Hepatocyte (in vitro differentiated cells): ENCODE data around the gene HDGFL2. TPM values are rescaled to one million over a fixed set of nuclear protein-coding genes. Genes with fewer than 3 reads are reported as not detected.

Experiments
- DNase-seq: peaks from one replicate; pipeline ENCODE4 v3.0.0-alpha.2; 2016; ENCODE audit warnings: low spot score
- H2AFZ ChIP-seq: fragments of 200-600 bp; sonication (generic); 2 replicates; pipeline ENCODE4 v1.6.0; 2016; ENCODE audit warnings: antibody characterized with exemption, mild to moderate bottlenecking
- H3K27ac ChIP-seq: fragments of 200-600 bp; sonication (generic); 2 replicates; pipeline ENCODE4 v1.5.1; 2016; ENCODE audit warnings: mild to moderate bottlenecking
- H3K27me3 ChIP-seq: fragments of 200-600 bp; sonication (generic); 2 replicates; pipeline ENCODE4 v1.6.1; 2016
- H3K36me3 ChIP-seq: fragments of 200-600 bp; sonication (generic); replicated peaks from 2 replicates; pipeline ENCODE4 v1.5.1; 2016; ENCODE audit warnings: low read depth; ENCODE audit not compliant: insufficient read depth
- H3K4me1 ChIP-seq: fragments of 200-600 bp; sonication (generic); 2 replicates; pipeline ENCODE4 v1.5.1; 2016; ENCODE audit warnings: mild to moderate bottlenecking, moderate library complexity; ENCODE audit not compliant: insufficient read depth
- H3K4me2 ChIP-seq: fragments of 200-600 bp; sonication (generic); 2 replicates; pipeline ENCODE4 v1.6.0; 2016
- H3K4me3 ChIP-seq: fragments of 200-600 bp; sonication (generic); 2 replicates; pipeline ENCODE4 v1.5.1; 2016; ENCODE audit warnings: mild to moderate bottlenecking
- H3K79me2 ChIP-seq: fragments of 200-600 bp; sonication (generic); 2 replicates; pipeline ENCODE4 v1.6.0; 2017; ENCODE audit warnings: mild to moderate bottlenecking
- H3K9me2 ChIP-seq: fragments of 200-600 bp; sonication (generic); replicated peaks from 2 replicates; pipeline ENCODE4 v1.6.0; 2017; ENCODE audit warnings: mild to moderate bottlenecking; ENCODE audit not compliant: insufficient read depth
- H3K9me3 ChIP-seq: fragments of 200-600 bp; sonication (generic); 2 replicates; pipeline ENCODE4 v1.5.1; 2016; ENCODE audit warnings: low read depth, mild to moderate bottlenecking
- H4K20me1 ChIP-seq: fragments of 200-600 bp; sonication (generic); 2 replicates; pipeline ENCODE4 v1.6.0; 2016; ENCODE audit warnings: mild to moderate bottlenecking; ENCODE audit not compliant: insufficient read depth, poor library complexity, severe bottlenecking
- EZH2 ChIP-seq: fragments of 200-600 bp; sonication (generic); IDR thresholded peaks from 2 replicates; pipeline ENCODE4 v1.6.1; 2016; ENCODE audit warnings: antibody characterized with exemption, mild to moderate bottlenecking, borderline replicate concordance
- EZH2phosphoT487 ChIP-seq: fragments of 200-600 bp; sonication (generic); IDR thresholded peaks from one replicate; pipeline ENCODE4 v1.6.1; 2018; ENCODE audit warnings: antibody characterized with exemption, mild to moderate bottlenecking, low read depth, moderate library complexity; ENCODE audit not compliant: unreplicated experiment, severe bottlenecking
- WGBS: methylation state at CpG from one replicate; pipeline ENCODE4 v1.1.6; 2016; ENCODE audit warnings: low lambda C conversion rate; ENCODE audit errors: missing lambda C conversion rate; 5-methylcytosine and 5-hydroxymethylcytosine counted together
- polyA plus RNA-seq: library from polyadenylated mRNA; unstranded; fragments of >200 nt; fragmentation: Nextera tagmentation; extraction: Ambion mirVana; gene quantifications from 2 replicates; pipeline ENCODE4 v1.2.1, GENCODE V29; 2016
- total RNA-seq: library from RNA; depleted of rRNA; stranded (reverse); fragments of >200 nt; gene quantifications from 2 replicates; pipeline ENCODE4 v1.2.3, GENCODE V29; 2014
- TF ChIP-seq, protein P1 (sequence below): fragments of 200-600 bp; sonication (generic); IDR thresholded peaks from 2 replicates; pipeline ENCODE4 v1.5.1; 2016; ENCODE audit warnings: antibody characterized with exemption, mild to moderate bottlenecking; ENCODE audit not compliant: poor library complexity

The HDGFL2 gene
- total and polyA plus RNA-seq, 2 experiments from 2014 or later = 50.3 to 73.2 TPM

DNA sequence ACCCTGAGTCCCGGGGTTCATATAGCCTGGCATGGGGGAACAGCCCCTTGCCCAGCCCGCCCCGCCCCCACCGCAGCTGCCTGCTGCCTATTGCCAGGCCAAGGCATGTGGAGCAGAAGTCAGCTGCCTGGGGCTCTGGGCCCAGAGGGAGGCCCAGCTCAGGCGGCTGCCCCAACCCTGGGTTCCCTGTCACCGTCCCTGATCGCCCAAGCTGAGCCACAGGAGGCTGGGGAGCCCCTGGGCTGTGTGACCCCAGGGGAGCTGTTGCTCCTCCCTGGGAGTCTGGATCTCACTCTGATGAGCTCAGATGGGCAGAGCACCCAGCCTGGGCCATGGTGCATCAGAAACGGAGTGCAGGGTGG, 44.8 kb downstream of the HDGFL2 start:
- H4K20me1 ChIP-seq = no peaks in the 10 kb centered on the region
- no peak overlapping the region for H3K4me3 ChIP-seq
- no peak for DNase-seq
- no peak overlapping the region for H3K27ac ChIP-seq
- H3K4me2 ChIP-seq = no peak overlapping the region
- H3K9me2 ChIP-seq = no peaks in the 10 kb centered on the region
- H2AFZ ChIP-seq = no peak overlapping the region
- no peaks in the 10 kb centered on the region for H3K36me3 ChIP-seq
- WGBS = 74% methylated on average over 6 of the region's 8 CpGs
- no peaks in the 10 kb centered on the region for H3K79me2 ChIP-seq
- TF ChIP-seq EZH2 (no peak), EZH2phosphoT487 (no peak)
- TF ChIP-seq, protein P1, sequence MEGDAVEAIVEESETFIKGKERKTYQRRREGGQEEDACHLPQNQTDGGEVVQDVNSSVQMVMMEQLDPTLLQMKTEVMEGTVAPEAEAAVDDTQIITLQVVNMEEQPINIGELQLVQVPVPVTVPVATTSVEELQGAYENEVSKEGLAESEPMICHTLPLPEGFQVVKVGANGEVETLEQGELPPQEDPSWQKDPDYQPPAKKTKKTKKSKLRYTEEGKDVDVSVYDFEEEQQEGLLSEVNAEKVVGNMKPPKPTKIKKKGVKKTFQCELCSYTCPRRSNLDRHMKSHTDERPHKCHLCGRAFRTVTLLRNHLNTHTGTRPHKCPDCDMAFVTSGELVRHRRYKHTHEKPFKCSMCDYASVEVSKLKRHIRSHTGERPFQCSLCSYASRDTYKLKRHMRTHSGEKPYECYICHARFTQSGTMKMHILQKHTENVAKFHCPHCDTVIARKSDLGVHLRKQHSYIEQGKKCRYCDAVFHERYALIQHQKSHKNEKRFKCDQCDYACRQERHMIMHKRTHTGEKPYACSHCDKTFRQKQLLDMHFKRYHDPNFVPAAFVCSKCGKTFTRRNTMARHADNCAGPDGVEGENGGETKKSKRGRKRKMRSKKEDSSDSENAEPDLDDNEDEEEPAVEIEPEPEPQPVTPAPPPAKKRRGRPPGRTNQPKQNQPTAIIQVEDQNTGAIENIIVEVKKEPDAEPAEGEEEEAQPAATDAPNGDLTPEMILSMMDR = no peak
- H3K27me3 ChIP-seq = no peaks in the 10 kb centered on the region
- no peaks in the 10 kb centered on the region for H3K4me1 ChIP-seq
- no peaks in the 10 kb centered on the region for H3K9me3 ChIP-seq

DNA sequence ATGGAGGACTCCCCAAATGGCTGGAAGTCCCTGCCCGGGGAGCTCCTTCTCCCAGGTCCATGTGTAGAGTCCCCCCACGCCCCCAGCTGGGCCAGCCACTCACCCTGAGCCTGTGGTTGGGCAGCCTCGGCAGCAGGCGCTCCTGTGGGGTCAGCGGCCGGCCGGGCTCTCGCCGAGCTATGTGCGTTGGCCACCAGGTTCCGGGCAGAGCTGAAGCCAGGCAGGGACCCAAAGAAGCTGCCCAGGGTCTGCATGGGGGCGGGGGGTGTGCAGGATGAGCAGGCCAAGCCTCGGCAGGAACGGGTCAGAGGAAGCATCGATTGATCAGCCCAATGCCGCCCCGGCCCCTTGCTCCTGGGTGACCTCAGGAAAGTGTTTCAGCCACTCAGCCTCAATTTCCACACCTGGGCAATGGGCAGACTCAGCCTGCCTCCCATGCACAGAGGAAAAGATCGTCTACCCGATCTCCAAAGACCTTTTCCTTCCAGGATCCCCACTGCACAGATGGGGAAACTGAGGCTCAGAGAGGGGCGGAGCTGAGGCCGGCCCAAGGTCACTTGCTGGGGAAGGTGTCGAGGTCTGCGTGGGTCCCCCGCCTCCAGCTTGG, 45.5 kb downstream of the HDGFL2 start:
- no peaks in the 10 kb centered on the region for H3K4me1 ChIP-seq
- H4K20me1 ChIP-seq = no peaks in the 10 kb centered on the region
- no peaks in the 10 kb centered on the region for H3K79me2 ChIP-seq
- no peaks in the 10 kb centered on the region for H3K9me2 ChIP-seq
- no peak overlapping the region for H3K27ac ChIP-seq
- H3K27me3 ChIP-seq = no peaks in the 10 kb centered on the region
- 90% methylated on average over 23 of the region's 24 CpGs for WGBS
- H3K4me3 ChIP-seq = no peak overlapping the region
- H3K4me2 ChIP-seq = no peak overlapping the region
- H3K9me3 ChIP-seq = no peaks in the 10 kb centered on the region
- DNase-seq = no peak
- no peak overlapping the region for H2AFZ ChIP-seq
- H3K36me3 ChIP-seq = no peaks in the 10 kb centered on the region
- TF ChIP-seq EZH2phosphoT487 (no peak), EZH2 (no peak)
- TF ChIP-seq, protein P1 = no peak

DNA sequence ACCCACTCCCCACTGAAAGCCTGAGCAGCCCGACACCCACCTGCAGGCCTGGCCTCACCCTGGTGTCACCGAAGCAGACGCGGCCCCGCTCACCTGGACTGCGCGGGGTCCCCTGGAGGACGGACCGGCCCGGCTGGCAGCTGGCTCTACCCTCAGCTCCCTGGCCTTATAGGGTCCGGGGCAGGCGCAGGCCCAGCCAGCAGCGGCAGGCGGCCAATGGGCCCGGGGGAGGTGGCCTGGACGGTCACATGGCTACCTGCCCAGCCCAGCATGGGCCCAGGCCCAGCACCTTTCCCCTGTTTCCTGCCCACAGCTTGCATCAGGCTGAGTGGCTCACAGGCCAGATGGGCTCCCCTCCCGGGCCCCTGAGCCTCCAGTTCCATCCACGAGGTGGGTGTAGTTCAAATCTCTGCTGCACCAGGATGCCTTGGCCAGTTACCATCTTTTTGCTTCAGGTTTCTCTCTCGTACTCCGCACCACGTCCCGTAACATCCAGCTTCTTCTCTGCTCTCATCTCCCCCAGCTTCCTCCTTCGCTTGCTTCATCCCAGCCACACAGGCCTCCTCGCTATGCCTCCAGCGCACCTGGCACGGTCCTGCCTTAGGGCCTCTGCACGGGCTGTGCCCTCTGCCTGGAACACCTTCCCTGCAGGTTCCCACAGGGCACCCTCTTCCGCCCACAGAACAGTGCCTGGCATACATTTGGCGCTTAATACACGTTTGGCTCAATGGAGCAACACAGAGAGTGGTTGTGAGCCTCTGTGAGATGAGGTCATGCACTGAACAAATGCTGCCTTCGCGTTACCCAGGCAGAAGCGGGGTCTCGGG, 46.5 kb downstream of the HDGFL2 start, which contains the start of gene PLIN4:
Gene PLIN4, minus strand, starts transcription at position 142 of the 827 bp plus-strand sequence. CDS start 214 bp downstream, outside the sequence.
- 89% methylated on average over 34 of the region's 34 CpGs for WGBS
- no peaks in the 10 kb centered on the region for H3K9me3 ChIP-seq
- DNase-seq = no peak
- H3K79me2 ChIP-seq = no peaks in the 10 kb centered on the region
- H4K20me1 ChIP-seq = no peaks in the 10 kb centered on the region
- H3K27ac ChIP-seq = no peak within 1 kb of the TSS
- no peak within 1 kb of the TSS for H2AFZ ChIP-seq
- no peaks in the 10 kb centered on the region for H3K36me3 ChIP-seq
- H3K9me2 ChIP-seq = no peaks in the 10 kb centered on the region
- H3K4me2 ChIP-seq = no peak within 1 kb of the TSS
- no peaks in the 10 kb centered on the region for H3K4me1 ChIP-seq
- no peaks in the 10 kb centered on the region for H3K27me3 ChIP-seq
- no peak for TF ChIP-seq EZH2phosphoT487
- TF ChIP-seq, protein P1 = no peak
- no peak for TF ChIP-seq EZH2
- H3K4me3 ChIP-seq = no peak within 1 kb of the TSS
